Cerebellar nuclear complex (tissue), 1 donor: ENCODE measurements around the gene ZNF710.

Source experiments
- DNase-seq, 2 experiments: peaks; one replicate each; lab custom pipeline; 2025; lab: John Stamatoyannopoulos, UW

ZNF710 gene

GRCh38 chr15:90038632-90039095 is 37.5 kb downstream of the ZNF710 start:
- no peak for DNase-seq

DNA sequence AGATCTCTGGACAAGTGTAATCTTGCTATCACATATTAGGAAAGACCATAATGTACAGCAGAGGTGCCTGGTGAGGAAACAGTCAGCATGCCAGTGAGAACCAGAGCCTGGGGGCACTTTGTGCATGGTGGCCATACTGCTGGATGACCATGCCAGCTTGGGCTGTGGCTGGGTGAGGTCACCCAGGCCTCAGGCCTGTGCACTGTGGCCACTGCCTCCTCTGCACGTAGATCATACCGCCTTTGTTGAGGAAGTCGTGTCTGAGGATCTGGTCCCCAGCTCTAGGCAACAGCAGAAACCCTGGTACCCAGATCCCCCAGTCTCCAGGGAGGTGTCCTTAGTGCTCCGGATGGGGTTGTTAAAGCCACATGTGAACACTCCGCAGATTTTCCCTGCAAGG is 38.9 kb downstream of the ZNF710 start:
- DNase-seq, result no peak

- DNase-seq, result no peak
Measured at GRCh38 chr15:90040618-90041017, 39.5 kb downstream of the ZNF710 start.

- DNase-seq, result no peak
Measured at GRCh38 chr15:90042356-90042755, 41.2 kb downstream of the ZNF710 start.

- no peak for DNase-seq
Measured at GRCh38 chr15:90042766-90043529, 41.8 kb downstream of the ZNF710 start.

DNA sequence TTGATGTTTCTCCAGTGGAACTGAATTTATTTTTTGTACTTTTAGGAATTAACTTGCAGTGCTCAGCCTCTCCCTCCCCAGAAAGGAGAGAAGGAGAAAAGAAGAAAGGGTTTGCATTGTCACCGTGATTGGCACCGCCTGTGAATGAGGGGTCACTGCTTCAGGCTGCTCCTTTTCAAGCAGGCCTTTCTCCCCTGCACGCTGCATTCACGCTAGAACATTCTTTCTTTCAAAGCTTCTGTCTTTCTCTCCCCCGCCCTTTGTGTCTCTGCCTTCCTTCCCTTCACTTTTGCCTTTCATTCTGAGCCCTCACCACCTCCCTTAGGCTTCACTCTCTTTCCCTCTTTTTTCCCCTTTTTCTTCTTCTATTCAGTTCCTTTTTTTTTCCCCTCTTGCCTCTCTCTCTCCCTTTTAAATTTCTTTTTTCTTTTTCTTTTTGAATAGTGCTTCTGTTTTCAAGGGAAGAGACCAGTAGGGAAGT is 42.4 kb downstream of the ZNF710 start:
- DNase-seq, result no peak

DNA sequence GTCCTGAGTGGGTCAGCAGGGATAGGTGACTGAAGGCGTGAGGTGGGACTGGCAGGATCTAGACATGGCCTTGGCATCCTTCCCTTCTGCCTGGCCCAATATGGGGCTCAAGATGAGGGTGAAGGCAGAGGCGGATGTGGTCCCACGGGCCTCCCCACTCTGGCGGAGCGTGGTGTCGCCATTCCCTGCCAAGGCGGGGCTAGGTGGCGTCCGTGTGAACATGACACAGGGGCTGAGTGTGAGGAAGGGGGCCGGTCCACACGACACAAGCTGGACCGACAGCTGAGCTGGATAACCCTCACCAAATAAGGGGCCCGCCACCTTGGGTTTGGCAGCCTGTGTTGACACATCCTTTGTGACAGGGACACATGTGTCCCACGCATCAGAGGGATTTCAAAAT is 43.1 kb downstream of the ZNF710 start:
- no peak for DNase-seq

DNA sequence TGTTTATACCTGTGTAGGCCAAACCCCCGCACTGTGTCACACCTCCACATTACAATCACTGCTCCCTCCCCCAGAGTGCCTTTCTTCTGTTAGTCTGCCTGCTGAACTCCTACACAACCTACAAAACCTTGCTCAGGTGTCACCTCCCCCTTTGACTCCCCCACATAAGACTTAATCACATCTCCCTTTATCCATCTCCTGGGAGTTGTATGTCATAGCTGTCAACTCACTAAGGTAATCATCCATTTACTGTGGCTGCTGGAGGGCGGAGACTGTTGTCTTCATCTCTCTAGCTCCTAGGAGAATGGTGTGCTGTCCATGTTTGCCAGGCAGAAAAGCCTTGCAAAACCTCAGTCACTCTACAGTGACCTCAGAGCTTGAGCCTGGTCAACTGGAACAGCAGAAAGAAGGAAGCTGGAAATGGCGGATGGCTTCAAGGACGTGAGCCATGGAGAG is 43.8 kb downstream of the ZNF710 start:
- DNase-seq, result no peak

DNA sequence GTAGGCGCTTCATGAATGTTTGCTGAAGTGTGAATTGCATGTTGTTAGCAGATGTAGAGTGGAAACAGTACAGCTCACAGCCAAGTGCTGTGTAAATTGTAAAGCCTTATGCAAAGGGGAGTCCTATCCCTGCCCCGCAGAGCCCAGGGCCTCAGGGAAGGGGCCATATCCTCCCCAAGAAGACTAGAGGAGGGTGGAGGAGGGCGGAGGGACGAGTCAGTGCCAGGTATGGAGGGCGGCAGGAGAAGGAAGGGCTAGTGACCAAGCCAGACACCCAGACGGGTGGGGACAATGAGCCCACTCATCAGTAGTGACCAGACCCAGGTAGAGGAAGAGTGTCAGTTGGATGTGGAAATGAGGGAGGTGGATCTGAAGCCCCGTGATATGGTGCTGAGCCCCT is 45.2 kb downstream of the ZNF710 start:
- DNase-seq, result no peak

DNA sequence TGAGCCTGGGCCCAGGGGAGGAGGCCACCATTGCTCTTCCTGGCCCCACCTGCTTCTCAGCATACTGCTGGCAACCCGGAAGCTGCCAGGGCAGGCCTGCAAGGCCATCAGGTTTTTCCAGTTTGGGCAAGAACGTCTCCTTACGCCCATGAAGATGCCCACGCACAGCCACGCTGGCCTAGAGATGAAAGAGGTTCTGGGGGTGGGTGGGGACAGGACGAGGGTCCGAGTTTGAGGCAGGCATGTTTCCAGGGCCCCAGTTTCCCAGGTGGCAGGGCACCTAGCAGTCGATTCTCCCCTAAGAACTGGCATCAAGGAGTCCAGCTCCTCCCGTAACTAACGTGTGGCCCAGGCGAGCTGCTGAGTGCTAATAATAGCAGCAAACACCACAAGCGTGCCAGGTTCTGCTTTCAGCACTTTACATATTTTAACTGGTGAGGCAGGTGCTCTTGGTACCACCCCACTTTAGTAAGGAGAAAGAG is 45.8 kb downstream of the ZNF710 start:
- DNase-seq, result no peak

GRCh38 chr15:90047956-90048575 is 46.9 kb downstream of the ZNF710 start:
- peak; percentile 48 to 72 for DNase-seq

DNA sequence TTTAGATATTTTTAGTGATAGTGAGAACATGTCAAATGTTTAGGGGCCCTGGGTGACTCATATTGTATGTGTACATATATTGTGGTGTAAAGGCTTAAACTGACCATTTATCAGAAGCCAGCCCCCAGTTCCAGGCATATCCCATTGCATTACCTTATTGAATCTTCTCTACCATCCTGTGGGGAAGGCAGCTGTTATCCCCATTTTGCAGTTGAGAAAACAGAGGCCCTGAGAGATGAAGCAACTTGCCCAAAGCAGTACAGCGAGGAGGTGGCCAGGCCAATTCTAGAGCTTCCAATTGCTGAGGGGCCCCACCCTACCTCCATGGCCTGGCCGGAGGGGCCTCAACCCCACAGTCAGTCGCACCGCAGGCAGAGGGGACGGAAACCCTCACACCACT is 47.9 kb downstream of the ZNF710 start:
- no peak for DNase-seq

DNA sequence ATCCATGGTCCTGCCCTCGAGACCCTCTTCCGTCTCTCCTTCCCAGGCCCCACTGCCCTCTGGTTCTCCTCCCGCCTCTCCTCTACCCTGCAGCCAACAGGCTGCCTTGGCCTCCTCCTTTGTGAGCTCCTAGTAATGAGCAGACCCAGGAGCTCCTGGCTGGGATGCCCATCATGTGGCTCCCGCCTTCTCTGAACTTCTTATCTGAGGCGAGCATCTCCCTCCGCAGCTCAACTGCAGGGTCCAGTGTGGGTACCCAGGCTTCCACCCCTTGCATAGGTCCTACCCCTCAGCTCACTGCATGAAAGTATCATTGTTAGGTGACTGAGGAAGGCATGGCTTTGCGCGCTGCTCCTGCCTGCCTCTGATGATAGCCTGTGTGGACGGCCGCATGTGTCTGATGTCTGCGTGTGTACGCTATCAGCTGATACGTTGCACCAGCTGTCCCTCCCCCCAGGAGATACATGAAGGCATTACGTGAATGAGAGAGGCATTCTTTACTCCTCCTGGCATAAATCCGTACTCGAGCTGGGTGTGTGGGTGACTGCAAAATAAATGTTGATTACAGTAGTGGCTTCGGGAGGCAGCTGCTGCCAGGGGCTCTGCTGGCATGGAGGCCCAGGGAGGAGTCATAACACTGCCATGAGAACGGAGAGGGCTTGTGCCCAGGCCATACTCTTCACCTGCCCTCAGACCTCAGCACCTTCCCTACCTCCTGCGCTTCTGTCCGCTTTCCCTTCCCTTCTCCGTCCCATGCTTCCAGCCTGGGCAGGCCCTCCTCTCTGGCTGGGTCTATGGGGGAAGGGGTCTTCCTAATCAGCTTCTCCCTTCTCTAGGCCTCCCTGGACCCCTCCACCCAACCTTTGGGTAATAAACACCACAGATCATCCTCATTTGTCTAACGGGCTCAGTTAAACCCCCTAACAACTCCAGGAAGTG is 48.8 kb downstream of the ZNF710 start:
- DNase-seq, result no peak

DNA sequence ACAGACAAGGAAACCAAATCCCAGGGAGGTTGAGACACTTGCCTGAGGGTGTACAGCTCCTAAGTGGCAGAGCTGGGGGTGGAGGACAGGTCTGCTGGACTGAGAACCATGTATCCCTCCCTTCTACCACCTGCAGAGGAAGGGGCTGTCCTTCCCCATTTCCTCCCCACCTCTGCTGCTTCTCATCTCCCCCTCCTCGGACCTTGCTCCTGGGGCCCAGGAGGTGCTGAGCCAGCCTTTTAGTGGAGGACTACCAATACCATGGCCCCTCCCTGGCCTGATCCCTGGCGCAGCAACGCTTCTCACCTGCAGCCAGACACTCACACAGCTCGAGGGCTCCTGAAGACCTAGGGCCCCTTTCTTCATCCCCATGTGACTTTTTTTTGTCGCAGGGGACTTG is 50.8 kb downstream of the ZNF710 start:
- DNase-seq, result no peak

- DNase-seq, result no peak
Measured at GRCh38 chr15:90053685-90054466, 52.8 kb downstream of the ZNF710 start.

- DNase-seq, result no peak
Measured at GRCh38 chr15:90054618-90055097, 53.5 kb downstream of the ZNF710 start.

- no peak for DNase-seq
Measured at GRCh38 chr15:90055182-90055581, 54.1 kb downstream of the ZNF710 start.

GRCh38 chr15:90056529-90056928 is 55.4 kb downstream of the ZNF710 start:
- DNase-seq, result no peak

DNA sequence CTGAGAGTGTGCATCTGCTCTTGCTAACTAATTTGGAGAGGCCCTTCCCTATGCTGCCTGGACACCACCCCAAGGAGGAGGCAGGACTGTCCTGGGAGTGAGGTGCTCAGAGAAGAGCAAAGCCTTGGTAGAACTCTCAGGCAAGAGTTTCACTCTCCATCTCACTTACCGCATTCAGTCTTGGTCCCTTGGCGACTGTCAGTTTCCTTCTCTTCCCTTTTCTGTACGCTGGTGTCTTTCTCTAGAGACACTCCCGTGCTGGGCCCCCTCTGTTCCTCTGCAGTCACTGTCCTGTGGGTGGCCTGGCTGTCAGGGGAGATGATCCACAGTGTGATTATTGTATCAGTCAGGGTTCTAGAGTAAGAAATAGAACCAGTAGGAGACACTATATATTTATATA is 57.2 kb downstream of the ZNF710 start:
- no peak for DNase-seq

- no peak for DNase-seq
Measured at GRCh38 chr15:90058775-90059174, 57.7 kb downstream of the ZNF710 start.
